ENCODE data around the gene PRR14L. TPM values are rescaled to one million over a fixed set of nuclear protein-coding genes. Genes with fewer than 3 reads are reported as not detected.

Gene PRR14L
- total and polyA plus RNA-seq, 2 of the 13 experiments (the other 11 are each of a cell fraction or from before 2014, with no cell fraction given): 6.6 to 16.5 TPM

DNA sequence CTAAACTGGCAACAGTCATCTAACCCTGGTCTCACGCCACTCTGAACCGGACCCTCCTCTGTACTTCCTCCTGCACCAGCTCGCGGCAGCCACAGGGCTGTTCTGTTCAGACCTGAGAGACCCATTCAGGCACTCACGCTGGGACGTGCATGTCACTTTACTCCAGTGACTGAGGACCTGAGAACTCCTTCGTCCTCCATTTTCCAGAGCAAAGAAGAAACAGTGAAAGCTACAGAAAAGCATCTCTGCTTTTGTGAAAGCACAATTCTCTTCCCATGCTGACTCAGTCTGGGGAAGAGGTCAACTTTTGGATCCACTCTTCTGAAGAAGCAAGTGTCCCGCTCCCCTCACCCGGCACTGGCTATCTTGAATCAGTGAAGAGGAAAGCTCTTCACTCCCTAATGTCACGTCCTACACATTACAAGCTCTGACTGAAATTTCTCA lies 112.5 kb downstream of the PRR14L start:
- FAIRE-seq: no peak
- ATAC-seq: no peak
- Histone ChIP-seq H3K27me3 (ENCODE audit: control insufficient read depth in 1 of 2, insufficient read depth in 2 of 2, low read length in 2 of 2) (no peaks in the 10 kb centered on the region), H3K27ac (ENCODE audit: extremely low read length, insufficient read depth, low read length) (no peak overlapping the region), H2AFZ (ENCODE audit: low read length) (no peak overlapping the region), H3K36me3 (replicated peaks in 1 of 2; ENCODE audit: control insufficient read depth in 1 of 2, insufficient read depth in 2 of 2, low read length in 2 of 2) (peaks cover 2 to 25% of the 10 kb centered on the region in 2 experiments; a peak in 3 of 5 replicates), H3K4me3 (replicated peaks in 1 of 3; ENCODE audit: insufficient read depth in 1 of 3, low read depth in 2 of 3, low read length in 3 of 3) (no peak overlapping the region), H4K20me1 (ENCODE audit: insufficient read depth, low read length) (peaks cover 15% of the 10 kb centered on the region; the same call in 1 of the 2 replicates), H3K79me2 (ENCODE audit: insufficient read depth, low read length) (peaks cover 35% of the 10 kb centered on the region), H3K9ac (ENCODE audit: insufficient read depth, low read depth, low read length) (no peak overlapping the region), H3K4me2 (ENCODE audit: low read depth, low read length) (no peak overlapping the region), H3K9me3 (ENCODE audit: low read length) (no peaks in the 10 kb centered on the region), H3K4me1 (ENCODE audit: insufficient read depth, low read length) (peaks cover 22% of the 10 kb centered on the region)
- intact Hi-C loops (cut with micrococcal nuclease; ENCODE audit: unreplicated experiment): no loop called here
- over 99% methylated on average over 10 of the region's 10 CpGs for WGBS (ENCODE audit: low lambda C conversion rate)
- no peak for DNase-seq (ENCODE audit: low spot score)
- ChIA-PET CTCF (ENCODE audit: low intra/inter-chr PET ratio, low total read pairs) (no interaction called here), POLR2A (interaction anchor here (1.8 kb wide), 1 partner anchor 25 kb away, joined by 4 read pairs; the partner anchor contains the start of gene PISD)
- in situ Hi-C loops (cut with HindIII; ENCODE audit: extremely low pct_ligation_motif_present, low pct_unique_long_range_greater_than_20kb): no loop called here
- BruUV-seq (replicated peaks): no TSS peak
- TF ChIP-seq FOXA1 (IDR thresholded peaks at IDR 0.05) (no peak), FOXA1 (CRISPR knock-in tag; IDR thresholded peaks at IDR 0.05) (no peak), ZNF407 (CRISPR knock-in tag; IDR thresholded peaks at IDR 0.05; ENCODE audit: not compliant biosample characterization) (no peak), MIER3 (CRISPR knock-in tag; IDR thresholded peaks at IDR 0.05; ENCODE audit: borderline replicate concordance) (no peak), TGIF2 (CRISPR knock-in tag; IDR thresholded peaks at IDR 0.05) (no peak), PTBP1 (IDR thresholded peaks at IDR 0.05; ENCODE audit: low read depth, low read length, poor library complexity, severe bottlenecking) (no peak), ASH2L (IDR thresholded peaks at IDR 0.05; ENCODE audit: insufficient read length, low read depth, low read length) (no peak), ZNF234 (CRISPR knock-in tag; conservative IDR thresholded peaks at IDR 0.05) (no peak), GATAD2A (CRISPR knock-in tag; IDR thresholded peaks at IDR 0.05) (no peak)
- TF ChIP-seq, protein P1, sequence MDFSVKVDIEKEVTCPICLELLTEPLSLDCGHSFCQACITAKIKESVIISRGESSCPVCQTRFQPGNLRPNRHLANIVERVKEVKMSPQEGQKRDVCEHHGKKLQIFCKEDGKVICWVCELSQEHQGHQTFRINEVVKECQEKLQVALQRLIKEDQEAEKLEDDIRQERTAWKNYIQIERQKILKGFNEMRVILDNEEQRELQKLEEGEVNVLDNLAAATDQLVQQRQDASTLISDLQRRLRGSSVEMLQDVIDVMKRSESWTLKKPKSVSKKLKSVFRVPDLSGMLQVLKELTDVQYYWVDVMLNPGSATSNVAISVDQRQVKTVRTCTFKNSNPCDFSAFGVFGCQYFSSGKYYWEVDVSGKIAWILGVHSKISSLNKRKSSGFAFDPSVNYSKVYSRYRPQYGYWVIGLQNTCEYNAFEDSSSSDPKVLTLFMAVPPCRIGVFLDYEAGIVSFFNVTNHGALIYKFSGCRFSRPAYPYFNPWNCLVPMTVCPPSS (IDR thresholded peaks at IDR 0.05): no peak
- TF ChIP-seq, protein P2, sequence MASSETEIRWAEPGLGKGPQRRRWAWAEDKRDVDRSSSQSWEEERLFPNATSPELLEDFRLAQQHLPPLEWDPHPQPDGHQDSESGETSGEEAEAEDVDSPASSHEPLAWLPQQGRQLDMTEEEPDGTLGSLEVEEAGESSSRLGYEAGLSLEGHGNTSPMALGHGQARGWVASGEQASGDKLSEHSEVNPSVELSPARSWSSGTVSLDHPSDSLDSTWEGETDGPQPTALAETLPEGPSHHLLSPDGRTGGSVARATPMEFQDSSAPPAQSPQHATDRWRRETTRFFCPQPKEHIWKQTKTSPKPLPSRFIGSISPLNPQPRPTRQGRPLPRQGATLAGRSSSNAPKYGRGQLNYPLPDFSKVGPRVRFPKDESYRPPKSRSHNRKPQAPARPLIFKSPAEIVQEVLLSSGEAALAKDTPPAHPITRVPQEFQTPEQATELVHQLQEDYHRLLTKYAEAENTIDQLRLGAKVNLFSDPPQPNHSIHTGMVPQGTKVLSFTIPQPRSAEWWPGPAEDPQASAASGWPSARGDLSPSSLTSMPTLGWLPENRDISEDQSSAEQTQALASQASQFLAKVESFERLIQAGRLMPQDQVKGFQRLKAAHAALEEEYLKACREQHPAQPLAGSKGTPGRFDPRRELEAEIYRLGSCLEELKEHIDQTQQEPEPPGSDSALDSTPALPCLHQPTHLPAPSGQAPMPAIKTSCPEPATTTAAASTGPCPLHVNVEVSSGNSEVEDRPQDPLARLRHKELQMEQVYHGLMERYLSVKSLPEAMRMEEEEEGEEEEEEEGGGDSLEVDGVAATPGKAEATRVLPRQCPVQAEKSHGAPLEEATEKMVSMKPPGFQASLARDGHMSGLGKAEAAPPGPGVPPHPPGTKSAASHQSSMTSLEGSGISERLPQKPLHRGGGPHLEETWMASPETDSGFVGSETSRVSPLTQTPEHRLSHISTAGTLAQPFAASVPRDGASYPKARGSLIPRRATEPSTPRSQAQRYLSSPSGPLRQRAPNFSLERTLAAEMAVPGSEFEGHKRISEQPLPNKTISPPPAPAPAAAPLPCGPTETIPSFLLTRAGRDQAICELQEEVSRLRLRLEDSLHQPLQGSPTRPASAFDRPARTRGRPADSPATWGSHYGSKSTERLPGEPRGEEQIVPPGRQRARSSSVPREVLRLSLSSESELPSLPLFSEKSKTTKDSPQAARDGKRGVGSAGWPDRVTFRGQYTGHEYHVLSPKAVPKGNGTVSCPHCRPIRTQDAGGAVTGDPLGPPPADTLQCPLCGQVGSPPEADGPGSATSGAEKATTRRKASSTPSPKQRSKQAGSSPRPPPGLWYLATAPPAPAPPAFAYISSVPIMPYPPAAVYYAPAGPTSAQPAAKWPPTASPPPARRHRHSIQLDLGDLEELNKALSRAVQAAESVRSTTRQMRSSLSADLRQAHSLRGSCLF (CRISPR knock-in tag; IDR thresholded peaks at IDR 0.05; ENCODE audit: borderline replicate concordance): no peak

All from HepG2 (cell line).